HG03575 (cell line): Measurements from ENCODE around the gene ANO1.

Experiments
- ATAC-seq: cut with Tn5 transposase; IDR thresholded peaks from one replicate; pipeline ENCODE4 v1.9.1; 2021; ENCODE audit not compliant: unreplicated experiment, insufficient number of reproducible peaks, low FRiP score; ENCODE audit errors: extremely low read depth

ANO1 gene

DNA sequence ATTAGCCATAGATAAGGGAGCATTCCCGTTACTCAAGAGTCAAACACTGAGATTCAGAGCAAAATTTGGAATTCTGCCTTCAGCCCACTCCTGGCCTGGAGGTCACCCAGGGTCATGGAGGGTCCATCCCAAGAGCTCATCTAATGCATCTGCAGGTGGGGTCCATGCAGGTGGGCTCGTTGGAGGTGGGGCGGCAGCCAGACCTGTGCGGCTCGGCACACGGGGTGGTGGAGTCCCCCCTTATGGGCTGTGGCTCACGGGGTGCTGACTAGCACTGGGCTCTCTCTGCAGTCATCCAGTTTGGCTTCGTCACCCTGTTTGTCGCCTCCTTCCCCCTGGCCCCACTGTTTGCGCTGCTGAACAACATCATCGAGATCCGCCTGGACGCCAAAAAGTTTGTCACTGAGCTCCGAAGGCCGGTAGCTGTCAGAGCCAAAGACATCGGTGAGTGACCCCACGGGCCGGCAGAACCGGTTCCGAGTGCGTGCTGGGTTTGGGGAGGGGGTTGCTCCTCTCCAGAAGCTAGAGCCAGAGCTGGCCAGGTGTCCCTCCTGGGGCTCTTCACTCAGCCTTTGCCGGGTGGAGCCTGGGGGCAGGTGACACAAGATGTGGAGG lies 92.6 kb downstream of the ANO1 start:
- ATAC-seq = no peak

DNA sequence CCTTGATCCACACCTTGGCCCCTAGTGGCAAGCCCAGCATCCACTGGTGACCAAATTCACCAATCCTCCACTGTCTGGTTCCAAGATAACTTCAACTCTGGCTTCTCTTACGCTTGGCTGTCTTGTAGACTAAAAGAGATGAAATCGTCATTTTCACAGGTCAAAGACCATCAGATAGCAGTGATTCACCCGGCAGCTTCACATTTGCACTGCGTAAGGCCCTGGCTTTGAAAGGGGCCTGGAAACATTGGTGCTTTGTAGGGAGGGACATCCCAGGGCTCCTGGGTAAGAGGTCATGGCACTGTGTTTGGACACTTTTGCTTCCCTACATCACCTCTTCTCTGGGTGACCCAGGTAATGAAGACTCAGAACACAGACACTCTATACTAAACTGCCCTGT lies 94.9 kb downstream of the ANO1 start:
- no peak for ATAC-seq

DNA sequence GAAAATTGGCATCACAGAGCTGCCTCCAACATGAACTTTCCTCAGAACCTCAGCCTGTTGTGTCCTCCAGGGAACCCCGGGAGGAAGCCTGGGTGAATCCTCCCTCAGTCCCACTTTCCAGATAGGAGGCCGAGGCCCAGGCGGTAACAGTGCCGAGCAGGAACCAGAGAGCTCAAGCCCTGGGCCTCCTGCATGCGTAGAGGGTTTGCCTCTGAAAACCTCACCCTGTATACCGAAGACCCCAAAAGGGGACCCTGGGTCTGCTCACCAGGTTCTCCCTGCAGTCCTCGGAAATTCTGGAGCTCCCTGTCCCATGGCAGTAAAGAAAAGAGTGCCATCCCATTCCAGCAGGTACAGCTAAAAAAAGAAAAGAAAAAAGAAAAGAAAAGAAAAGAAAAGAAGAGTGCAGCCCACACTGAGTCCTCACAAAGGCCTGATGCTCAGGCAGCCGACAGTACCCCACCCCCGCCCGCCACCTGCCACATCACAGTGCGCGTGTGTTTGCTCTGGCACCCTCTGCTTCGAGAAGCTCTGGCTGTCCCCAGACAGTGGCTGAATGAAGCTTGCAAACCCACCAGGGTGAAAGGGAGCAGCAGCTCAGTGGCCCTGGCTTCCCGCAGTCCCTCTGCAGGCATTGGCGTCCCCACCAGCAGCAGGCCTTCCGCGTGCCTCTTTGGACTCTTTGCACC lies 96.6 kb downstream of the ANO1 start:
- ATAC-seq = no peak

DNA sequence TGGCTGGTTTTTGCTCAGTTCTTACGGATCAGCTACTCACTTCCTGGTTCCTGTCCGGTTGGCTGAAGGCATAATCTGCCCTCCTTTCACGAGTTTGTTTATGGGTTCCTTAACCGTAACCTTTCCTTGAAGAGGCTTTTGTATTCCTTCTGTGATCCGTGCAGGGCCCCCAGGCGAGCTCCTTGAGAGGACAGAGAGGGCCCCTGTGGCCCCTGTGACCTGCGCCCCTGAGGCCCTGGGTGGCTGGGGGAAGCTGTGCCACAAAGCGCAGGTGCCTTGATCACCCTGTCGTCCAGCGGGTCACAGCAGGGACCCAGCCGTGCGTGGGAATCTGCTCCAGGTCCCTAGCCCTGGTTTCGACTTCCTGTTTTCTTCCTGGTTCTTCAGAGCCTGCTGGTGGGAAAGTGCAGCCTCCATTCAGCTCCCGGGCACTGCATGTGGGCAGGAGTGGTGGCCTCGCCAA lies 97.2 kb downstream of the ANO1 start:
- no peak for ATAC-seq

DNA sequence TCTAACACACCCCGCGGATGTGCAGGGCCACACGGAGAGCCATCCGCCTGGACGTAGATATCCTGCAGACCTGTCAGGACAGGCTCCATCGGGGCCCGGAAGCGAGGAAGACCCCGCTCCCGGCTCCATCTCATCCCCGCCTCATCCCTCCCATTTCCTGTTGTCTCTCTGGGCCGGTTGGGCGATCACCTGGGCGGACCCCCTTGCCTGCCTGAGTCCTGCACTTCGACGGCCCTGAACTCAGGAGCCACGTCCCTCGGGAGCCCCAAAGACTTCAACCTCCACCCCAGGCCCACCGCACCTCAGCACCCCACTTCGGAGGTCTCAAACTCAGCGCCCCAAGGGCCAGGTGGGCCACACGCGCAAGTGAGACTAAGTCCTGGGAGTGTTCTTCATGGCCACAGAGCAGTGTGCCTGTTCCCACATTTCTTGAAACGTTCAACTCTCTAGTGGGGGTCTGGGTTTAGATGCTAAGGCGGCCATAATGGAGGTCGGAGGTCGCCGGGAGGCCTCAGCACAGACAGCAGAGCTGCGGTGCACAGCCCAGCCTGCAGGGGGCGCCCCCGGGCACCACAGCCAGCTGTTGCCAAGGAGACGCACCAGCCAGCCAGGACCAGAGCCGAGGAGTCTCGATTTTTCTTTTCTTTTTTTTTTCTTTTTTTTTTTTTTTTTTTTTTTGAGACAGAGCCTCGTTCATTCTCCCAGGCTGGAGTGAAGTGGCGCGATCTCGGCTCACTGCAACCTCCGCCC lies 99.0 kb downstream of the ANO1 start:
- ATAC-seq = no peak

DNA sequence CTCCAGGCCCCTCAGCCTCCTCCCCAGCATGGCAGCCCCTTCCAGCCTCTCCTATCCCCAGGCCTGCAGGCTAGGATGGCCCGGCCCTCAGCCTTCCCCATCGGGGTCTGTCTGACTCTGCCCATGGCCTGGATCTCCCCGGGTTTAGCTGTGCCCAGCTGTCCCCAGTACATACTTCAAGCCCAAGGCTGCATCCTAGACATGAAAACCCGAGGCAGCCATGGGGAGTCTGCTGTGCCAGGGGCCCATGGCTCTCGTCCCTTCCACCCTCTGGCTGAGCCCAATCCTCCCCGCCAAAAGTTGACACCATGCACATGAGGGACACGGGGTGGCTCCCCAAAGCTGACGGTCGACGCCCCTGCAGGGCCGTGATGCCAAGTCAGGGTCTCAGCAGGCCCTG lies 102.8 kb downstream of the ANO1 start:
- ATAC-seq = no peak

DNA sequence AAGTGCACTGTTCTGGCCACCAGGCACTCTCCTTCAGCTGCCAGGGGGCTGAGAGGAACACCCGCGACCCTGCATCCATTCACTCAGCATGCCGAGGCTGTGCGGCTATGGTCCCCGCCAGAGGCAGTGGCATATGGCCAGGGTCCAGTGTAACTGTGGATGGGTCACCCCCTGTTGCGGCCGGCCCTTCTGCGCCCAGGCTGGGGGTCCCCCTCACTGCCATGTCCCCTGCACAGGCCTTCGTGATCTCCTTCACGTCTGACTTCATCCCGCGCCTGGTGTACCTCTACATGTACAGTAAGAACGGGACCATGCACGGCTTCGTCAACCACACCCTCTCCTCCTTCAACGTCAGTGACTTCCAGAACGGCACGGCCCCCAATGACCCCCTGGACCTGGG lies 104.1 kb downstream of the ANO1 start:
- no peak for ATAC-seq

DNA sequence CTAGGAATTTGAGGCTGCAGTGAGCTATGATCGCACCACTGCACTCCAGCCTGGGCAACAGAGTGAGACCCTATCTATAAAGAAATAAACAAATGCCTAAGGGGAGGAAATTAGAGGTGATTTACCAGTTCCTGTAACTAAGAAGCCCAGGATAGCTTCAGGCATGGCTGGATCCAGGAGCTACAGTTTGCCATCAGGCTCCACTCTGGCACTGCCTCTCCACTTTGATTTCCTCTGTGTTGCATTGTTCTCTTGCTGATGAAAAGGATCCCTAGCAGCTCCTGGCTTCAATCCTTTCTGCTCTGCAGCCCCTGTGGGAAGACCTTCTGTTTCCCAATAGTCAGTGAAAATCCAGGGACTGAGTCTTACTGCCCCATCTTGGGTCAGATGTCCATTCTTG lies 104.9 kb downstream of the ANO1 start:
- no peak for ATAC-seq

DNA sequence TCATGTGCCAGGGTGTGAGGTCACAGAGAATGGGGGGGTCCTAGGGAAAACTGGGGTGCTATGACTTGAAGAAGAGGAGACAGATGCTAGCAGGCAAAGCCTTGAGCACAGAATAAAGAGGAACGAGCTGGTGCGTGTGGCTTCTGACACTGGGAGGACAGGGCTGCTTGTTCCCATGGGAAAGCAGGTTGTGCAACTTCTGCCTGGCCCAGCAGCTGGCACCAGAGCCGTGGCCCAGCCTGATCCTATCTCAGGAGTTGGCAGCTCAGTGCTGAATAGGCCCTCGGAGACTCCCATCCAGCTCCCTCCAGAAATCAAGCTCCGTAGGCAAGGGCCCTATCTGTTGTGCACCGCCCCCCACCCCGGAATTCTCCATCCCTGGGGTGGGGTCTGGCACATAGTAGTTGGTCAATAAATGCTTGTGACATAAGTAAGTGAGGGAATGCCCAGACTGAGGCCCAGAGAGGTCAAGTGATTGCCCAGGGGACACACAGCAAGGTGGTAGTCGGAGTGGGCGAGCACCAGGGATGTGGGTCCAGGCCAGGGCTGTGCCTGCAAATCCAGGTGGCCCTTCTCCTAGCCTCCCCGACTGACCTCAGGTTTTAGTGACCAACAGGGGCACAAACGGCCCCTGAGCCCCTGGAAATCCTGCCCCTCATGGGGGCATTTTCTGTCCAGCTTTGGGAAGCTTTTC lies 105.5 kb downstream of the ANO1 start:
- no peak for ATAC-seq

DNA sequence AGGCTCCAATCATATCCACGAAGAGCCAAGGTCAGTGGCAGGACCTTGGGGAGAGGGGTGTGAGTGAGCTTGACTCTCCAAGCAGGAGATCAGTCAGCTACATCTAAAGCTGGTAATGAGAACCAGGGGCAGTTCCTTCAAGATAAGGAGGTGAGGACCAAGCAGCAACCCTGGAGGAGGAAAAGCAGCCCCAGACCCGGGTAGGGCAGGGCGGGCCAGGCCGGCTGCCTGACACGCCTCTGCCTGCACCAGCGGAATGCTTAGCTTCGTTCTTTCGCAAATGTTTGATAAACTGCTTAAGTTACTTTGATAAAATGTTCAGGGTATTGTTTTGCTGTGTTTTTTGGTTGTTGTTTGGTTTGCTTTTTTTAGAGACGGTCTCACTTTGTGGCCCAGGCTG lies 106.3 kb downstream of the ANO1 start:
- no peak for ATAC-seq

DNA sequence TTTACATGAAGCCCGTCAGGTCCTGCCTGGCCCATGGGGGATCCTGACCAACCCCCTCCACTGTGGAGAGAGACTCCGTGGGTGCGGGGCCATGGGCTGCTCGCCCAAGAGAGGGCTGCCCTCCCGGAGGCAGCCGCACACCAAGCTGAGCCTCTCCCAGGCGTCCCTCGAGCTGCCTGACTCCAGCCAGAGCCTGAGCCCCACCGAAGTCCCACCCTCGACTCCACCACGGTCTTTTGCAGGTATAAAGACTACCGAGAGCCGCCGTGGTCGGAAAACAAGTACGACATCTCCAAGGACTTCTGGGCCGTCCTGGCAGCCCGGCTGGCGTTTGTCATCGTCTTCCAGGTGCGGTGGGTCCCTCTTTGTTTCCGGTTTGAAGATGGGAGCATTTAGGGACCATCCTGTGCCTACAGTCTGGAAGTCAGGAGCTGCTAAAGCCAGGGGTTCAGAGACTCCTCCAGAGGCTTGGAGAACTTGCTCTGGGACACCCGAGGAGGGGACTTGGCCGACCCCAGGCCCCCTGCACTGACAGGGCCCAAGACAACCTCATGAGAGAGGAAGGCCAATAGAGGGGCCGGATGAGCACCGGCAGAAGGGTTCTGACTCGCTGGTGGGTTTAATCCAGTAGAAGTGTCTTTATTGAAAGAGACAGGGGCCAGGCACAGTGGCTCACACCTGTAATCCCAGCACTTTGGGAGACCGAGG lies 107.4 kb downstream of the ANO1 start:
- ATAC-seq = no peak

DNA sequence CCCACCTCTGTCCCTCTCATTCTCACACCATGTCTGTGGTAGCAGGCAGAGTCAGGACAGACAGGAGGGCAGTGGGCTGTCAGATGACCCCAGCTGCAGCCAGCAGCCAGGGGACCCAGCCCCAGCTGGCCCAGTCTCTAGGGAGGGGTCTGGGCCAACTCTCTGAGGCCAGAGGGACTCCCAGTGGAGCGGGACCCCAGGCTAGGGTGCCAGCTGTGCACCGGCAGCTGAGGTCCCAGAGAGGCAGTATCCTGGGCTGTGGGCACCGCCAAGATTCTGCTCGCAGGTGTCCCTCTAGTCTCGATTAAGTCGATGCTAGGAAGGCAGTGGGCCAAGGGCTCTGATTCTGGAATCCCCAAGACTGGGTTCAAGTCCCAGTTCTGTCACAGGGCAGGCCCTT lies 108.3 kb downstream of the ANO1 start:
- no peak for ATAC-seq

DNA sequence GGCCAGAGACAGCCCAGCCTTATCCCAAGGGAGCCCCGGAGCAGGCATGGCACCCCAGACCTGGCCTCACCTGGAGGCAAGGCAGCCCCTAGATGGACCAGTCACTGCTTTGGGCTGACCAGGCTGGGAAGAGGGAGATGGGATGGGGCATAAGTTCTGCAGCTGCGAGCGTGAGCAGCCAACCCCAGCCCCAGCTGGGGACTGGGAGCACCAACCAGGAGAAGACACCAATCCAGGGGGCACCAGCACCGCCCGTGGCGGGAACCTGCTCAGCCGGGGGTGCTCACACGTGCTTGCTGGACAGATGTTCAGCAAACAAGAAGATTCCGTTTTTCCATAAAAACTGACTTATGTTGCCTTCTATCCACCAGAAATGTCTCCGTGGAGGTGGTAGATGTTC lies 108.8 kb downstream of the ANO1 start:
- ATAC-seq = no peak

DNA sequence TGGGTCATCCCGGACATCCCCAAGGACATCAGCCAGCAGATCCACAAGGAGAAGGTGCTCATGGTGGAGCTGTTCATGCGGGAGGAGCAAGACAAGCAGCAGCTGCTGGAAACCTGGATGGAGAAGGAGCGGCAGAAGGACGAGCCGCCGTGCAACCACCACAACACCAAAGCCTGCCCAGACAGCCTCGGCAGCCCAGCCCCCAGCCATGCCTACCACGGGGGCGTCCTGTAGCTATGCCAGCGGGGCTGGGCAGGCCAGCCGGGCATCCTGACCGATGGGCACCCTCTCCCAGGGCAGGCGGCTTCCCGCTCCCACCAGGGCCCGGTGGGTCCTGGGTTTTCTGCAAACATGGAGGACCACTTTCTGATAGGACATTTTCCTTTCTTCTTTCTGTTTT lies 109.7 kb downstream of the ANO1 start:
- ATAC-seq = no peak

DNA sequence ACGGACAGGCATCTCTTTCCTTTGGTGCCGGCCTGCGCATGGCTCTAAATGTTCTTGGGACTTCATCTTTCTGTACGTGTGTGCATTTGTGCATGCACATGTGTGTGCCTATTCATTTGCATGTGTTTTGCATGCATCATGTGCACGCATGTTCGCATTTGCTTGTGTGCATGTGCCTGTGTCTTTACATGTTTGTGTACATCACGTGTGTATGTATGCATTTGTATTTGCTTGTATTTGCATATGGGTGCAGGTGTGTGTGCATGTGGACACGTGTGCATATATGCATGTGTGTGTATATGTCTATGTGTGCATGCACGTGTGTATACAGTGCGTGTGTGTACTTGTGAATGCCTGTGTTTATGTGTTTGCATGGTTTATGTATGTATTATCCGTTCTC lies 111.5 kb downstream of the ANO1 start:
- ATAC-seq = no peak

DNA sequence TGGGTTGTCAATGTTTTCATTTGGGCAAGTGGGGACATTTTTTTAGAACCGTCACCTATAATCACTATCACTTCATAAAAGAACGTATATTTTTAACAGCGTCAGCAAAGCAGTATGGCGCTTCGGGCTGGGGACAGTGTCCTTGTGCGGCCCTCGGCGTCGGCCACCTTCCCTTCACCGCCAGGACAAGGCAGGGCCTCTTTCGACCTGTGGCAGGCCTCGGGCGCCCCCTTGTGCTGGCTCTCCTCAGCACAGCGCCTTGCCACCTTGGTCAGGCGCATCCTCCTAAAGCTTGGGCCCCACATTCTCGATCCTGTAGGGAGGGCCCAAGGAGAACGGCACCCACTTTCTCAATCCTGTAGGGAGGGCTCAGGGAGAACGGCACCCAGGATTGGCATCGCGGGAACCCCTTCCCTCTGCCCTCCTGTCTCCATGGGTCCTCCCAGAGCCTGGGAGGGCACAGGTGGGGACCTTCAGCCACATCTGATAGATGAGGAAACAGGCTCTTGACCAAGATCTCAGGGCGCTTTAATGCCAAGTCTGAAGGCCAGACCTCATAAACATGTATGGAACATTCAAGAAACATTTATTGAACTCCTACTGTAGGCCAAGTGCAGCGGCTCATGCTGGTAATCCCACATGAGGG lies 113.5 kb downstream of the ANO1 start:
- no peak for ATAC-seq

DNA sequence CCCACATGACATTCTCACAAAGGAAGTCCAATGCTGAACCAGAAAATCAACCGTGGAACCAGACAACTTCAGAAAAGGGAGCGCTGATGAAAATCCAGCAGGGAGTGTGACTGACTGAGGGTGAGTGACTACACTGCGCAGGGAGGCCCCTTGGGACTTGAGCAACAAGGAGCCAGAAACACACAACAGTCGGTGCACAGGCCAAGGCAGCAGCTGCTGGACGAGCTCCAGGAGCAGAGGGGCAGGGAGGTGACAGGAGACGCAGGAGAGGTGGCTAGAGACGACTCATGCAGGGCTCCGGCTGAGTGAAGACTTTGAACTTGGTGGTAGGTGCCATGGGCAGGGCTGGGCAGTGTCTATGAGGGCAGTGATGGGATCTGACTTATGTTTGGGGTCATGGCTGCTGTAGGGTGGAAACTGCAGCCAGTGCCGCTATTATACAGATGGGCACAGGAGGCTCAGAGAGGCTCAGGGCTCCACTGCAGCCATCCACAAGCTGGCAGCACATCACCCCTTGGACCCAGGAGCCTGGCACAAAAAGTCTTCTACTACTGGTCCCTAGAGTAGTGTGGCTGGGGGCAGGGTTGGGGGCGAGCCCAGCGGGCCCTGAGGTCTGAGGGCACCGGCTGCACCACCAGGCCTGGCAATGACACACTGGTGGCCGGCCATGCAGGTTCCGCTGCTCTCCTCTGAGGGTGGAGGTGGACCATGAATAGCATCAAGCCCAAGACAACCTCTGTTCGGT lies 114.7 kb downstream of the ANO1 start:
- no peak for ATAC-seq
